Lung (tissue), 12 donors: ENCODE measurements around the gene SLC6A8. TPM values are rescaled to one million over a fixed set of nuclear protein-coding genes. Genes with fewer than 3 reads are reported as not detected.
A peak's percentile ranks its signal among the peaks of the same experiment; 100 is the strongest.

Source experiments
- ATAC-seq: fragments of 200-7000 bp; cut with Tn5 transposase; one replicate; pipeline ENCODE4 v1.9.1; 2020; ENCODE audit warnings: moderate number of reproducible peaks; ENCODE audit not compliant: insufficient read depth, low FRiP score
- DNase-seq, 3 donors: peaks; one replicate each; pipeline ENCODE4 v3.0.0-alpha.2; 2013 to 2017
- H3K27ac ChIP-seq, 2 donors: one replicate each; pipeline ENCODE4 v1.5.1; 2013; ENCODE audit warnings: mild to moderate bottlenecking in 2 of 2, moderate library complexity in 2 of 2, control low read depth in 1 of 2, inconsistent platforms in 1 of 2, low read depth in 1 of 2, low read length in 1 of 2
- H3K27me3 ChIP-seq, 3 donors: one replicate each; pipeline ENCODE4 v1.5.1; 2013; ENCODE audit warnings: low read length in 2 of 3; ENCODE audit not compliant: control insufficient read depth in 3 of 3, insufficient read depth in 3 of 3
- H3K36me3 ChIP-seq, 4 donors: one replicate each; pipeline ENCODE4 v1.5.1; 2013; ENCODE audit warnings: low read length in 4 of 4, mild to moderate bottlenecking in 1 of 4, moderate library complexity in 1 of 4; ENCODE audit not compliant: control insufficient read depth in 4 of 4, insufficient read depth in 4 of 4
- H3K4me1 ChIP-seq, 5 donors: one replicate each; pipeline ENCODE4 v1.5.1; 2013; ENCODE audit warnings: low read length in 5 of 5, mild to moderate bottlenecking in 2 of 5, moderate library complexity in 1 of 5; ENCODE audit not compliant: control insufficient read depth in 5 of 5, insufficient read depth in 5 of 5
- H3K4me3 ChIP-seq: one replicate; pipeline ENCODE4 v1.5.1; 2013; ENCODE audit warnings: mild to moderate bottlenecking, control low read depth, moderate library complexity
- H3K9ac ChIP-seq, 2 donors: one replicate each; pipeline ENCODE4 v1.5.1; 2013; ENCODE audit warnings: low read length in 2 of 2, control low read depth in 1 of 2; ENCODE audit not compliant: insufficient read depth in 1 of 2
- H3K9me3 ChIP-seq, 4 donors: one replicate each; pipeline ENCODE4 v1.5.1; 2013; ENCODE audit warnings: low read length in 3 of 4, mild to moderate bottlenecking in 1 of 4, moderate library complexity in 1 of 4; ENCODE audit not compliant: control insufficient read depth in 4 of 4, insufficient read depth in 3 of 4
- CTCF ChIP-seq: IDR thresholded peaks from 2 replicates; pipeline ENCODE4 v1.5.1; 2012; ENCODE audit warnings: mild to moderate bottlenecking; ENCODE audit errors: control extremely low read depth, extremely low read depth
- WGBS, 2 donors: extraction: QIAGEN DNeasy Blood & Tissue Kit; methylation state at CpG; one replicate each; pipeline ENCODE4 v1.1.7; 2013; 5-methylcytosine and 5-hydroxymethylcytosine counted together
- polyA plus RNA-seq, 2 donors: library from polyadenylated mRNA; stranded (reverse); fragments of 200-250 nt; gene quantifications; one replicate each; pipeline ENCODE4 v1.2.1, GENCODE V29; 2013
- total RNA-seq, 2 donors: library from RNA; depleted of rRNA in 1 of 2; stranded (reverse); fragments of >200 nt in 1 of 2; gene quantifications; one replicate each; pipeline ENCODE4 v1.2.1, GENCODE V29; 2014 to 2021
- donor health status: control.
- donor health status: control.
- donor health status: Bipolar disorder and iron deficiency.
- donor health status: healthy.
- donor health status: DM: yes; HTN: yes; CAD: no.

SLC6A8 gene
- total and polyA plus RNA-seq, 4 donors: 5.3 to 21.5 (median 9.9) TPM

GRCh38 chrX:153686711-153687110, 1.0 kb upstream of the SLC6A8 start:
- no peak overlapping the region for H3K4me3 ChIP-seq
- DNase-seq (peak in 2 of 3 donors; percentile 22 to 40), ATAC-seq (no peak)
- H3K9ac ChIP-seq: no peak overlapping the region
- no peaks in the 10 kb centered on the region for H3K4me1 ChIP-seq
- WGBS, 2 donors: 51 to 52% methylated on average over 7 to 9 of the region's 9 CpGs
- H3K9me3 ChIP-seq: peaks cover 0 to 3% (median 1%) of the 10 kb centered on the region in 4 donors
- H3K27ac ChIP-seq: no peak overlapping the region
- TF ChIP-seq CTCF: no peak
- H3K36me3 ChIP-seq: no peaks in the 10 kb centered on the region
- no peaks in the 10 kb centered on the region for H3K27me3 ChIP-seq

- Histone ChIP-seq H3K27me3 (no peaks in the 10 kb centered on the region), H3K36me3 (no peaks in the 10 kb centered on the region), H3K4me1 (no peaks in the 10 kb centered on the region), H3K9me3 (peaks cover 0 to 3% (median 1%) of the 10 kb centered on the region in 4 donors), H3K27ac (peak overlapping the region in 1 of 2 donors; percentile 49), H3K4me3 (peak overlapping the region; percentile 2), H3K9ac (no peak overlapping the region)
- ATAC-seq (no peak), DNase-seq (no peak)
- no peak for TF ChIP-seq CTCF
- 39% methylated on average over 68 of the region's 69 CpGs; no CpG with 5 or more reads in 1 of the 2 donors for WGBS, 2 donors
These were observed 345 bp downstream of the SLC6A8 start for GRCh38 chrX:153688071-153688470.

GRCh38 chrX:153688506-153688905, 780 bp downstream of the SLC6A8 start:
- ATAC-seq (no peak), DNase-seq (no peak)
- Histone ChIP-seq H3K4me3 (peak overlapping the region; percentile 20), H3K36me3 (no peaks in the 10 kb centered on the region), H3K9ac (no peak overlapping the region), H3K4me1 (no peaks in the 10 kb centered on the region), H3K27ac (peak overlapping the region in 1 of 2 donors; percentile 88), H3K27me3 (no peaks in the 10 kb centered on the region), H3K9me3 (peaks cover 0 to 3% (median 1%) of the 10 kb centered on the region in 4 donors)
- TF ChIP-seq CTCF: no peak
- WGBS, 2 donors: 31% methylated on average over 57 of the region's 57 CpGs; no CpG with 5 or more reads in 1 of the 2 donors
